WERI-Rb-1 (cell line): ENCODE data around the gene NCAN.
"Not testable (repeated sequence)": the region's sequence is repeated elsewhere in the genome, so short reads cannot be mapped to it uniquely, and the experiment has no call there.

Source experiments
- DNase-seq: peaks from one replicate; pipeline ENCODE4 v3.0.0-alpha.2; 2020
- H3K27ac ChIP-seq: fragments of 250-450 bp; sonication (Bioruptor Pico); 2 replicates; pipeline ENCODE4 v1.5.1; 2020; ENCODE audit warnings: mild to moderate bottlenecking, moderate library complexity
- H3K27me3 ChIP-seq: fragments of 250-450 bp; sonication (Bioruptor Pico); 2 replicates; pipeline ENCODE4 v1.5.1; 2021; ENCODE audit warnings: mild to moderate bottlenecking, low read depth, moderate library complexity; ENCODE audit not compliant: insufficient read depth, severe bottlenecking
- H3K36me3 ChIP-seq: fragments of 250-450 bp; sonication (Bioruptor Pico); 2 replicates; pipeline ENCODE4 v1.5.1; 2020; ENCODE audit warnings: mild to moderate bottlenecking, moderate library complexity
- H3K4me3 ChIP-seq: 2 replicates; pipeline ENCODE4 v1.5.1; 2011; ENCODE audit warnings: low read depth, mild to moderate bottlenecking, control low read depth, low read length
- H3K9me3 ChIP-seq: fragments of 250-450 bp; sonication (Bioruptor Pico); 2 replicates; pipeline ENCODE4 v1.5.1; 2021; ENCODE audit warnings: mild to moderate bottlenecking, moderate library complexity; ENCODE audit not compliant: severe bottlenecking
- CTCF ChIP-seq: IDR thresholded peaks from 2 replicates; pipeline ENCODE4 v1.5.1; 2011; ENCODE audit warnings: low read depth, mild to moderate bottlenecking, control low read depth, inconsistent platforms, low read length

Gene NCAN

DNA sequence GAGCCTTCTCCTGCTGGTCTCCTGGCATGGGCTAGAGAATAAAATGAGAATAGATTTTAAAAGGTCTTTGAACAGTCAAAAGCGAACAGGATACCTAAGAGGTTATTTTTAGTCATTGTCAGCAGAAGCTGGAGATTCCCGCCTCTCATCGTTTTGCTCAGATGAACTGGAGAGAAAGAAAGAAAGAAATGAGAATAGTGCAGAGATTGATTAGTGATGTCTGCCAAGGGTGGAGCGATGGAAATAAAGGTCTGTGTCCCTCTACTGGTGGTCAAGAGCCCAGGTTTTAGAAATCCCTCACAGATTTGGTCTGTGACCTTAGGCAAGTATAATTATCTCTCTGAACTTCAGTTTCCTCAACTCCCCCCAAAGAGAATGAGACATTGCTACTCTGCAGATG, 5.3 kb downstream of the NCAN start:
- no peak for TF ChIP-seq CTCF
- Histone ChIP-seq H3K27ac (no peak overlapping the region), H3K9me3 (peaks cover 6% of the 10 kb centered on the region), H3K4me3 (no peak overlapping the region), H3K36me3 (no peaks in the 10 kb centered on the region), H3K27me3 (no peaks in the 10 kb centered on the region)
- DNase-seq = no peak

GRCh38 chr19:19218911-19219310, 7.2 kb downstream of the NCAN start:
- Histone ChIP-seq H3K27ac (no peak overlapping the region), H3K36me3 (no peaks in the 10 kb centered on the region), H3K27me3 (no peaks in the 10 kb centered on the region), H3K9me3 (peaks cover 8% of the 10 kb centered on the region), H3K4me3 (no peak overlapping the region)
- TF ChIP-seq CTCF = no peak
- no peak for DNase-seq

DNA sequence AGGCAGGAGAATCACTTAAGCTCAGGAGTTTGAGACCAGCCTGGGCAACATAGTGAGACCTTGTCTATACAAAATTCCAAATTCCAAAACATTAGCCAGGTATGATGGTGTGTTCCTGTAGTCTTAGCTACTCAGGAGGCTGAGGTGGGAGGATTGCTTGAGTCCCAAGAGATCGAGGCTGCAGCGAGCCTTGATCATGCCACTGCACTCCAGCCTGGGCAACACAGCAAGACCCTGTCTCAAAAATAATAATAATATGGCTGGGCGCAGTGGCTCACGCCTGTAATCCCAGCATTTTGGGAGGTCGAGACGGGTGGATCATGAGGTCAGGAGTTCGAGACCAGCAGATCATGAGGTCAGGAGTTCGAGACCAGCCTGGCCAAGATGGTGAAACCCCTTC, 9.2 kb downstream of the NCAN start:
- not testable (repeated sequence) for H3K9me3 ChIP-seq, DNase-seq

GRCh38 chr19:19223060-19223459, 11.3 kb downstream of the NCAN start:
- Histone ChIP-seq H3K4me3 (no peak overlapping the region), H3K27ac (no peak overlapping the region), H3K27me3 (no peaks in the 10 kb centered on the region), H3K36me3 (no peaks in the 10 kb centered on the region), H3K9me3 (peaks cover 3% of the 10 kb centered on the region)
- no peak for TF ChIP-seq CTCF
- DNase-seq = no peak

More for the DNA sequence above, 9.2 kb downstream of the NCAN start:
- H3K27ac ChIP-seq, H3K4me3 ChIP-seq, H3K36me3 ChIP-seq, H3K27me3 ChIP-seq: not testable (repeated sequence)

DNA sequence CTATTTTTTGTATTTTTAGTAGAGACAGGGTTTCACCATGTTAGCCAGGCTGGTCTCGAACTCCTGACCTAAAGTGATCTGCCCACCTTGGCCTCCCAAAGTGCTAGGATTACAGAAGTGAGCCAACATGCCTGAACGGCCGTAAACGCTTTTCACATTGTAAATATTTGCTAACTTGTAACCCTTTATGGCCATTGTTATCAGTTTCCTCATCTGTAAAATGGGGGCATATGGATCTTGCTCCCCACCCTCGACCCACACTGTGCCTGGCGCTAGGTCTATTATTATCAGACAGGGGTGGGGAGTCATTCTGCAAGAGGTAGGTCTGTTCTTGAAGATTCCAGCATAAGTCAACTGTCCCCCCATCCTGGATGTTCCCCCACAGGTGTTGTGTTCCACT, 11.9 kb downstream of the NCAN start:
- TF ChIP-seq CTCF = no peak
- peaks cover 3% of the 10 kb centered on the region for H3K9me3 ChIP-seq
- H3K27me3 ChIP-seq = no peaks in the 10 kb centered on the region

DNA sequence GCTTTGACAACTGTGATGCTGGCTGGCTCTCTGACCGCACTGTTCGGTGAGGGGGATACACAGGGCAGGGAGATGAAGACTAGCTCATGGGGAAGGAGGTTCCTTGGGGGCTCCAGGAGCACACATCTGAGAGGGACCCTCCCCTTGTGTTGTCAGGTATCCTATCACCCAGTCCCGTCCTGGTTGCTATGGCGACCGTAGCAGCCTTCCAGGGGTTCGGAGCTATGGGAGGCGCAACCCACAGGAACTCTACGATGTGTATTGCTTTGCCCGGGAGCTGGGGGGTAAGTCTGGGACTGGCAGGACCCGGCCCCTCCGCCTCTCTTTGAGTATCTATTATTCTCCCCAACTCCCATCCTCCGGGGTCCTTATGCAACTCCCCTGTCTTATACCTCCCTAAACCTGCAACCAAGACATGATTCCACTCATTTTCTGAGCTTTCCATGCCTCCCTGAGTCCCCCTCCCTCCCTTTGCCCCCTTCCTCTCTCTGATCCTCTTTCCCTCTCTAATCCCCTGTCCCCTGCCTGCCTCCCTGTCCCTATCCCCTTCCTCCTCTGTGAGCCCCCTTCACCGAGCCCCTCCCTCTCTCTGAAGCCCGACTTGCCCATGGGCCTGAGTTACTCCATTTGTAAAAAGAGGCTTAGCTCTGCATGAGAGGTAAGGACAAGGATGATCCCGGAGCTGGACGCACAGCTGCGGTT, 12.5 kb downstream of the NCAN start:
- Histone ChIP-seq H3K36me3 (no peaks in the 10 kb centered on the region), H3K9me3 (peaks cover 3% of the 10 kb centered on the region), H3K27ac (peak overlapping the region; percentile 79), H3K27me3 (no peaks in the 10 kb centered on the region), H3K4me3 (peak overlapping the region; percentile 28)
- peak; percentile 75 for DNase-seq
- no peak for TF ChIP-seq CTCF

More for the DNA sequence above, 11.9 kb downstream of the NCAN start:
- DNase-seq = no peak
- Histone ChIP-seq H3K36me3 (no peaks in the 10 kb centered on the region), H3K27ac (no peak overlapping the region), H3K4me3 (no peak overlapping the region)
